Measurements from ENCODE around the gene ZNF35. TPM values are rescaled to one million over a fixed set of nuclear protein-coding genes. Genes with fewer than 3 reads are reported as not detected.

The ZNF35 gene
- total RNA-seq, 1 donor from 2014 or later: 9.3 TPM

GRCh38 chr3:44680921-44681455 is 32.5 kb downstream of the ZNF35 start:
- DNase-seq (ENCODE audit: extremely low spot score in 2 of 2): no peak
- H3K4me1 ChIP-seq: peaks cover 10% of the 10 kb centered on the region
- intact Hi-C loops (cut with DNase I): no loop called here
- no peak overlapping the region for H3K4me3 ChIP-seq
- H3K27me3 ChIP-seq: no peaks in the 10 kb centered on the region
- no peaks in the 10 kb centered on the region for H3K9me3 ChIP-seq
- no peak overlapping the region for H3K27ac ChIP-seq
- no peaks in the 10 kb centered on the region for H3K36me3 ChIP-seq
- TF ChIP-seq CTCF (IDR thresholded peaks at IDR 0.05) (no peak), POLR2A (IDR thresholded peaks at IDR 0.05) (no peak), POLR2AphosphoS5 (IDR thresholded peaks at IDR 0.05; ENCODE audit: insufficient read depth in 1 of 2, low read depth in 1 of 2) (no peak)

- H3K4me1 ChIP-seq: peaks cover 13% of the 10 kb centered on the region
- no peak overlapping the region for H3K27ac ChIP-seq
- H3K4me3 ChIP-seq: no peak overlapping the region
- no peaks in the 10 kb centered on the region for H3K27me3 ChIP-seq
- H3K9me3 ChIP-seq: no peaks in the 10 kb centered on the region
- no peak for TF ChIP-seq POLR2AphosphoS5 (IDR thresholded peaks at IDR 0.05; ENCODE audit: insufficient read depth in 1 of 2, low read depth in 1 of 2)
- no peak for TF ChIP-seq POLR2A (IDR thresholded peaks at IDR 0.05)
- no peak for TF ChIP-seq CTCF (IDR thresholded peaks at IDR 0.05)
- intact Hi-C loops (cut with DNase I): no loop called here
- no peaks in the 10 kb centered on the region for H3K36me3 ChIP-seq
- DNase-seq (ENCODE audit: extremely low spot score in 2 of 2): no peak
These were observed 33.8 kb downstream of the ZNF35 start for GRCh38 chr3:44682182-44682896.

- H3K4me3 ChIP-seq: peak overlapping the region; percentile 49 to 66
- H3K36me3 ChIP-seq: no peaks in the 10 kb centered on the region
- no peaks in the 10 kb centered on the region for H3K27me3 ChIP-seq
- H3K4me1 ChIP-seq: peaks cover 13% of the 10 kb centered on the region
- no peak overlapping the region for H3K27ac ChIP-seq
- DNase-seq (ENCODE audit: extremely low spot score in 2 of 2): no peak
- TF ChIP-seq POLR2A (IDR thresholded peaks at IDR 0.05) (no peak), POLR2AphosphoS5 (IDR thresholded peaks at IDR 0.05; ENCODE audit: insufficient read depth in 1 of 2, low read depth in 1 of 2) (no peak), CTCF (IDR thresholded peaks at IDR 0.05) (no peak)
- no peaks in the 10 kb centered on the region for H3K9me3 ChIP-seq
- intact Hi-C loops (cut with DNase I): no loop called here
These were observed 36.7 kb downstream of the ZNF35 start for GRCh38 chr3:44685128-44685800.

GRCh38 chr3:44687898-44688297 is 39.4 kb downstream of the ZNF35 start:
- no peak for DNase-seq (ENCODE audit: extremely low spot score in 2 of 2)

More at GRCh38 chr3:44687898-44688297, 39.4 kb downstream of the ZNF35 start:
- intact Hi-C loops (cut with DNase I): no loop called here
- Histone ChIP-seq H3K4me3 (no peak overlapping the region), H3K4me1 (peaks cover 13% of the 10 kb centered on the region), H3K9me3 (no peaks in the 10 kb centered on the region), H3K27me3 (no peaks in the 10 kb centered on the region), H3K27ac (no peak overlapping the region), H3K36me3 (no peaks in the 10 kb centered on the region)
- no peak for TF ChIP-seq CTCF (IDR thresholded peaks at IDR 0.05)

Other genes starting within 250 kb of the ZNF35 start
- gene ZNF445, start 171.1 kb upstream of the ZNF35 start, total RNA-seq: 8.8 TPM
- gene ZKSCAN7, start 93.5 kb upstream of the ZNF35 start, total RNA-seq: 2.7 TPM
- gene ZNF660, start 63.8 kb upstream of the ZNF35 start, total RNA-seq: 0.98 TPM
- gene ZNF197, start 23.7 kb upstream of the ZNF35 start, total RNA-seq: 17.9 TPM
- 4.4 TPM for gene ZNF502, start 63.9 kb downstream of the ZNF35 start, total RNA-seq
- gene ZNF501, start 80.9 kb downstream of the ZNF35 start, total RNA-seq: 2.7 TPM
- 14.0 TPM for gene KIAA1143, start 112.9 kb downstream of the ZNF35 start, total RNA-seq
- 2.2 TPM for gene KIF15, start 113.1 kb downstream of the ZNF35 start, total RNA-seq
- gene TMEM42, start 213.2 kb downstream of the ZNF35 start, total RNA-seq: 10.8 TPM
- gene TGM4, start 225.9 kb downstream of the ZNF35 start, total RNA-seq: not detected